HPDE6-E6E7 (cell line): ENCODE results near the gene PHOX2A.
"Not testable (repeated sequence)": the region's sequence is repeated elsewhere in the genome, so short reads cannot be mapped to it uniquely, and the experiment has no call there.

Experiments used
- DNase-seq: peaks from one replicate; pipeline ENCODE4 v3.0.0; 2011; ENCODE audit warnings: missing footprints; ENCODE audit errors: extremely low spot score

Gene PHOX2A

GRCh38 chr11:72244060-72244360, at the start of gene PHOX2A:
PHOX2A (minus strand) TSS chr11:72244176; CDS start chr11:72244004, 172 bp downstream.
- no peak for DNase-seq

GRCh38 chr11:72293391-72293790, 49.4 kb upstream of the PHOX2A start:
- DNase-seq: no peak

GRCh38 chr11:72292106-72292785, 48.3 kb upstream of the PHOX2A start:
- no peak for DNase-seq

GRCh38 chr11:72290741-72291140, 46.8 kb upstream of the PHOX2A start:
- not testable (repeated sequence) for DNase-seq

- DNase-seq: no peak
These were observed 43.3 kb upstream of the PHOX2A start for GRCh38 chr11:72287293-72287692.

GRCh38 chr11:72283947-72284346, 40.0 kb upstream of the PHOX2A start:
- no peak for DNase-seq

- no peak for DNase-seq
These were observed 36.8 kb upstream of the PHOX2A start for GRCh38 chr11:72280726-72281315.

GRCh38 chr11:72280037-72280436, 36.1 kb upstream of the PHOX2A start:
- no peak for DNase-seq

GRCh38 chr11:72278905-72279304, 34.9 kb upstream of the PHOX2A start:
- DNase-seq: no peak

- DNase-seq: no peak
These were observed 30.5 kb upstream of the PHOX2A start for GRCh38 chr11:72274435-72274834.

- no peak for DNase-seq
These were observed 28.0 kb upstream of the PHOX2A start for GRCh38 chr11:72271980-72272379.

GRCh38 chr11:72267956-72268617, 24.1 kb upstream of the PHOX2A start:
- DNase-seq: no peak

- DNase-seq: not testable (repeated sequence)
These were observed 23.0 kb upstream of the PHOX2A start for GRCh38 chr11:72266960-72267359.

GRCh38 chr11:72265951-72266350, 22.0 kb upstream of the PHOX2A start:
- DNase-seq: no peak

GRCh38 chr11:72263361-72263760, 19.4 kb upstream of the PHOX2A start:
- no peak for DNase-seq

- no peak for DNase-seq
These were observed 16.6 kb upstream of the PHOX2A start for GRCh38 chr11:72260574-72260973.

- DNase-seq: no peak
These were observed 15.5 kb upstream of the PHOX2A start for GRCh38 chr11:72259490-72259889.

GRCh38 chr11:72257570-72257969, 13.6 kb upstream of the PHOX2A start:
- DNase-seq: no peak

GRCh38 chr11:72254299-72254993, 10.5 kb upstream of the PHOX2A start:
- no peak for DNase-seq

GRCh38 chr11:72253392-72253791, 9.4 kb upstream of the PHOX2A start:
- no peak for DNase-seq

GRCh38 chr11:72251614-72252013, 7.6 kb upstream of the PHOX2A start:
- no peak for DNase-seq

- no peak for DNase-seq
These were observed 6.9 kb upstream of the PHOX2A start for GRCh38 chr11:72250661-72251464.
